Activated naive CD4-positive, alpha-beta T cell (primary cell): Measurements from ENCODE around the gene RUVBL2.
A peak's percentile ranks its signal among the peaks of the same experiment; 100 is the strongest.

Experiments
- DNase-seq, 4 experiments: peaks; one replicate each; lab custom pipeline; 2025; lab: John Stamatoyannopoulos, UW

The RUVBL2 gene

DNA sequence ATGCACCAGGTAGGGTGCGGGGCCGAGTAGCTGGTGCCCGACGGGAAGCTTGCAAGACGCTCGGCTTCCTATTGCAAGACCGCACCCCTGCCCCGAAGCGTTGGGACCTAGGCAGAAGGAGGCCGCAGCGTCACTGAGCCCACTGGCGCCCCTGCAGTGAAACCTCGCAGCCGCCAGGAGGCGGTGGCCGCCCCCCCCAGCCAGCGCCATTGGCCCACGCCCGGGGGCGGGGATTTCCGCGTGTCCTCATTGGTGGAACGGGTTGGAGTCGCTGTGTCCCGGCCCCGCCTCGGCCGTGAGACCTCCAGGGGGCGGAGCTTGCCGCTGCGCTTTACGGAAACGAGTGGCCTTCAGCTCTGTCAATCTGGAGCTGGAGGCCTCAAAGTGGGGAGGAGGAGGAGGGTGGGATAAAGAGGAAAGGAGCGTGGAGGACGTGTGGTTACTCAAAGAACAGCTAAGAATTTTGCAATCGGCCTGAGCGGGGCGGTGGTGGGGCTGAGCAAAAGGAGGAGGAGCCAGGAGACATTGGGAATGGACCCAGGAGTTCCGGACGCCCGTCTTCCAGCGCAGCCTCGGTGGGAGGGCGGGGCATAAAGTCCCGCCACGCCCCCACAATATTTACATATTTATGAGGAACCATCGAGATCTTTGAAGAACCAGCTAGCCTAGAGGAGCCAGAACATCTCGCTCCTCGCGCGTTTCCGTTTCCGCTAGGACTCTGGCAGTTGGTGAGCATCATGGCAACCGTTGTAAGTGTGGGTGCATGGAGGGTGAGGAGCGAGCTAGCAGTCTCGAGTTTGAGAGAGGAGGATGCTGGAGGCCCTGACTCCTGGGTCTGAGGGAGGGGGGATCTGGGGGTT lies at the start of gene RUVBL2, which contains the start of gene GYS1:
Gene RUVBL2 (plus strand): TSS at position 713 of the 860 bp plus-strand sequence. CDS start 25 bp downstream, at position 738.
Gene GYS1 (minus strand): TSS at position 135 of the 860 bp plus-strand sequence. CDS start 197 bp downstream, outside the sequence.
- DNase-seq, result peak; percentile 96 to 99 (median 98)

DNA sequence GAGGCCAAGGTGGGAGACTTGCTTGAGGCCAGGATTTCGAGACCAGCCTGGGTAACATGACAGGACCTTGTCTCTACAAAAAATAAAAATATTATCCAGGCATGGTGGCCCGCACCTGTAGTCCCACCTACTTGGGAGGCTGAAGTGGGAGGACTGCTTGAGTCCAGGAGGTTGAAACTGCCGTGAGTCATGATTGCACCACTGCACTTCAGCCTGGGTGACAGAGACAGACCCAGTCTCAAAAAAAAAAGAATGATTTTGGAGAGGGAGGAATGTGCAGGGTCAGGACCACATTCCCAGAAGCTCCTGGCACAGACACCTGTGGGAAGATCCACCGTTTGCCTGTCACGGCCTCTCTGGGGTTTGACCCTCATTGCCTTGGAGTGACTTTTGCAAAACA lies 48.3 kb upstream of the RUVBL2 start:
- no peak for DNase-seq

DNA sequence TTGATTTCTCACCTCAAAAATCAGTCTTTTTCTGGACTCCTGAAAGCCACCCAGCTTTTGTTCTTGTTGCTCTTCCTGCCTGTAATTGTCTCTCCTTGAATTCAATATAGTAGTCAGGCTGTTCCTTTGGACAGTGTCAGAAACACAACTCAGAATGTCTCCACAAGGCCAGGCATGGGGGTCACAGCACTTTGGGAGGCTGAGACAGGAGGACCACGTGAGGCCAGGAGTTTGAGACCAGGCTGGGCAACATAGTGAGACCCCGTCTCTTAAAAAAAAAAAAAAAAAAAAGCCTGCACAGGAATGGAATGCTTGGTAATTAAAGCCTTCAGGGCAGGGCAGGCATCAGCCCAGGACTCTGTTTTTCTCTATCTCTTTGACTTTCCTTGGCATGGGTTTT lies 47.9 kb upstream of the RUVBL2 start:
- no peak for DNase-seq

DNA sequence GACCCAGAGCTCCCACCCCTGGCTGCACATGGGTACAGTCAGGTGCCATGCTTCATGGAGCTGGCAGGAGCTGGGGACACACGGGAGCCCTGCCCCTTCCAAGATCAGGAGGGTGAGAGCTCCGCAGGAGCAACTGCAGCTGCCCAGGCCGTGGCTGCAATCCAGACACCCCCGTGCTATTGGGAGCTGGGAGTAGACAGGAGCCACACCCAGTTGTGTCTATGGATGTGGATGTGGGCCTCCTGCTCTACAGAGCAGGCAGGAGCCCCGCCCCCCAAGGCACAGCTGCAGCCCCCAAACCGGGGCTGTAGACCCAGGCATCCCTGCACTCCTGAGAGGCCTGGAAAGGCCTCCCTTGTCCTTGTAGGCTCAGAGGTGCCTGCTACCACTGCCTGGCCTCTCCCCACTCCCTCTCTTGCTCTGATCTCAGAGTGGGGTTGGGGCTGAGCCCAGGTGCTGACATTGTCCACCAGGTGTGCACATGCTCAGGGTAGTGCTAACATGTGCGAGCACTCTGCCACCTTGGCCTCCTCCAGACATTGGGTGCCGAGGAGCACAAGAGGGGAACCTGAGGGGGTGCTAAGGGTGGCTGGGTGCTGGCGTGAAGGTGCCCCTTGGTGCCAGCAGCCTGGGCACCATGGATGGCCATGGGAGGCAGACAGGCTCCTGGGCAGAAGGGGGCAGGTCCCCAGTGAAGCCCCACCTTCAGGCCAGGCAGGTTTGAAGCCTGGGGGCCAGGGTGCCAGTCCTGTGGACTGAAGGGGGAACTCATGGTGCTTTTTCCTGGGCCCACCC lies 47.0 kb upstream of the RUVBL2 start:
- no peak for DNase-seq

DNA sequence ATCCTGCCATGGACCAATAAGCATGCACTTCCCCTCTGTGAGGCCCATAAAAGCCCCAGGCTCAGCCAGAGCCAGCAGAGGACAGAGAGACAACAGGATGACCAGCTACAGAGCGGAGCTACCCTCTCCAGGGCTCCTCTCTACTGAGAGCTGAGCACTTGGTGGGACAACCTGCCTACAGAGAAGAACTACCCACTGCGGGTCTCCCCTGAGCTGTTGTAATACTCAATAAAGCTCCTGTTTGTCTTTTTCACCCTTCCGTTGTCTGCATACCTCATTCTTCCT lies 46.5 kb upstream of the RUVBL2 start:
- DNase-seq, result no peak

DNA sequence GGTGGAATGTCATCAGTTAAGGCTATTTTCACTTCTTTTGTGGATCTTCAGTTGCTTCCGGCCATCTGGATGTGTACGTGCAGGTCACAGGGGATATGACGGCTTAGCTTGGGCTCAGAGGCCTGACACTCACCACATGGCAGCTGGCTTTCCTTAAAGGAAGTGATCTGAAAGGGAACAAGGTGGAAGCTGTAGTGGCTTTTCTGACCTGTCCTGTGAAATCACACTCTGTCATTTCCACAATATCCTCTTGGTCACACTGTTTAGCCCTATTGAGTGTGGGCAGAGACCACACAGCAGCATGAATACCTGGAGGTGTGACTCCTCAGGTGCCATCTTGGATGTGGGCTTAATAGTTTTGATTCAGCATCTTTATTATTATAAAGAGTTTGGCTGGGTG lies 43.5 kb upstream of the RUVBL2 start:
- DNase-seq, result no peak

DNA sequence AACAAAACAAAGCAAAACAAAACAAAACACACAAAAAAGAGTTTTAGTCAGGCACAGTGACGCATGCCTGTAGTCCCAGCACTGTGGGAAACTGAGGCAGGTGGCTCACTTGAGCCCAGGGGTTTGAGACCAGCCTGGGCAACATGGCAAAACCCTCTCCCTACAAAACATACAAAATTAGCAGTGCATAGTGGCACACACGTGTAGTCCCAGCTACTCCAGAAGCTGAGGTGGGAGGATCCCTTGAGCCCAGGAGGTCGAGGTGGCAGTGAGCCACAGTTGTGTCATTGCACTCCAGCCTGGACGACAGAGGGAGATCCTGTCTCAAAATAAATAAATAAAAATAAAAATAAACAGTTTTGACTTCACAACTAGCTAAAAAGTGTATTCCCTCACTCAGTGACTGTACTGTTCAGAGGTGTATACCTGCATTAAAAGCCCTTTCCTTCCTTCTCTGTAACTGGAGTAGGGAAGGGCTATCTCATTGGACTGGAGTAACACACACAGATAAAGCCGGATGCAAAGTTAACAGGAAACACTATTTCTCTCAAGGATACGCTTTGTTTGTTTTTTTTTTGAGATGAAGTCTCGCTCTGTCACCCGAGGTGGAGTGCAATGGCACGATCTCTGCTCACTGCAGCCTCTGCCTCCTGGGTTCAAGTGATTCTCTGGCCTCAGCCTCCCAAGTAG lies 42.7 kb upstream of the RUVBL2 start:
- no peak for DNase-seq

DNA sequence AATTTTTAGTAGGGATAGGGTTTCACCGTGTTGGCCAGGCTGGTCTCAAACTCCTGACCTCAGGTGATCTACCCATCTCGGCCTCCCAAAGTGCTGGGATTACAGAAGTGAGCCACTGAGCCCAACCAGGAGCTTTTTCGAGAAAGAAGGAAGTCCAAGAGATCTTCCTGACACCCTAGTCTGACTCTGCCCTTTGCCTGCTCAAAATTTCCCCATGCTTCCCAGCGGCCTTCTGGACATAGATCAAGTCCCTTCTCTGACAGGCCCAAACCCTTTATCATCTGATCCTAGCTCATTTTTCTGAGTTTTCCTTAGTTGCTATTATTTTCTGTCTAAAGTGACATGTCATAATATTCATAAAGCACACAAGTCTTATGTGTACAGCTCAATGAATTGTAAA lies 40.5 kb upstream of the RUVBL2 start:
- no peak for DNase-seq

DNA sequence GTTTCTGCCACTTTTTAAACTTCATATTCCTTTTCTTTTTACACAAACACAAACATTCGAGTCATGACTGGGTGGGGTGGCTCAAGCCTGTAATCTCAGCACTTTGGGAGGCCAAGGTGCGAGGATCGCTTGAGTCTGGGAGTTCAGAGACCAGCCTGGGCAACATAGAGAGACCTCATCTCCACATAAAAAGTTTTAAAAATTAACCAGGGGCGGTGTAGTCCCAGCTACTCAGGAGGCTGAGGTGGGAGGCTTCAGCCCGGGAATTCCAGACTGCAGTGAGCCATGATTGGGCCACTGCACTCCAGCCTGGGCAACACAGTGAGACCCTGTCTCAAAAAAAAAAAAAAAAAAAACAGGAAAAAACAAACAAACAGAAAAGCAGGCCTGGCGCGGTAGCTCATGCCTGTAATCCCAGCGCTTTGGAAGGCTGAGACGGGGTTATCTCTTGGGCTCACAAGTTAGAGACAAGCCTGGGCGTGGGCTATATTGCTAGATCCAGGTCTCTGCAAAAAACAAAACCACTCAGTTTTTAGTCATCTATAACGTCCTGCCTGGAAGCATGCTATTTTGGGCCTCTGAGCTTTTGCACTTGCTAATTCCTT lies 39.6 kb upstream of the RUVBL2 start:
- no peak for DNase-seq

DNA sequence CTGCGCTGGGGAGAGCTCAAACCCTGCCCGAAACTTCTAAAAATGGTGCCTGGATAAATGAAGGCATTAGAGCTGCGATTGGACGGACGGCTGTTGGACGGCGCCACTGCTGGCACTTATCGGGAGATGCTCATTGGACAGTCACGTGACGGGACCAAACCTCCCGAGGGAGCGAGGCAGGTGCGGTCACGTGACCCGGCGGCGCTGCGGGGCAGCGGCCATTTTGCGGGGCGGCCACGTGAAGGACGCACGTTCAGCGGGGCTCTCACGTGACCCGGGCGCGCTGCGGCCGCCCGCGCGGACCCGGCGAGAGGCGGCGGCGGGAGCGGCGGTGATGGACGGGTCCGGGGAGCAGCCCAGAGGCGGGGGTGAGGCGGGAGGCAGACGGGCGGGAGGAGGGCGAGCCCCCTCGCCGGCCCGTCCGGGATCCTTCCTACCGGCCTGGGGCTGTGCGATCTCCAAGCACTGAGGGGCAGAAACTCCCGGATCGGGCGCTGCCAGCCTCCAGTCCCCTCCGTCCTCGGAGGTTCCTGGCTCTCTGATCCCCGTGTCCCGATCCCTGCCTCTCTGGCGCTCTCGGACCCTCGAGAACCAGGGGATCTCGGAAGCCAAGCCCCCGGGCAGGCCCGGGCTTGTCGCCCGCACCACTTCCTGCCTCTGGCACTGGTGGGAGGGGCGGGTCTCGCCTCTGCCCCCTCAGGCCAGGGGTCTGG lies 38.9 kb upstream of the RUVBL2 start, which contains the start of gene BAX:
Gene BAX (plus strand): TSS at position 281 of the 713 bp plus-strand sequence. CDS start 54 bp downstream, at position 335.
- peak; percentile 67 to 83 (median 78) for DNase-seq

DNA sequence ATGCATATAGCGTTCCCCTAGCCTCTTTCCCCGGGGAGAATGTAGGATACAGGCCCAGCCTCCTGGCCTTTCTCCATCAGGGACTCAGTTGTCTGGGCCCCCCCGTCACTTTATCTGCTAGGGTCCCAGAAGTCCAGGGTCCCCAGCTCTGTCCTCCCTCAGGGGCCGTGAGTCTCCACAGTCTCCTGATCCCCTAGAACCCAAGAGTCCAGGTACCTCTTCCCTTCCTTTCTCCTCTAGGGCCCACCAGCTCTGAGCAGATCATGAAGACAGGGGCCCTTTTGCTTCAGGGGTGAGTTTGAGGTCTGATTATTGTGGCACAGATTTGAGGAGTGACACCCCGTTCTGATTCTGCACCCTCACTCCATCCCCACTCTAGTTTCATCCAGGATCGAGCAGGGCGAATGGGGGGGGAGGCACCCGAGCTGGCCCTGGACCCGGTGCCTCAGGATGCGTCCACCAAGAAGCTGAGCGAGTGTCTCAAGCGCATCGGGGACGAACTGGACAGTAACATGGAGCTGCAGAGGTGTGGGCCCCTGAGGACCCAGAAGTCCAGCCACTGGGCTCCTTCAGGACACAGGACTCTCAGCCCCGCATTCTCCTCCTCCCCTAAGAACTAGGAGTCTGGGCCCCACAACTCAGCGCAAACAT lies 38.3 kb upstream of the RUVBL2 start:
- DNase-seq, result no peak

DNA sequence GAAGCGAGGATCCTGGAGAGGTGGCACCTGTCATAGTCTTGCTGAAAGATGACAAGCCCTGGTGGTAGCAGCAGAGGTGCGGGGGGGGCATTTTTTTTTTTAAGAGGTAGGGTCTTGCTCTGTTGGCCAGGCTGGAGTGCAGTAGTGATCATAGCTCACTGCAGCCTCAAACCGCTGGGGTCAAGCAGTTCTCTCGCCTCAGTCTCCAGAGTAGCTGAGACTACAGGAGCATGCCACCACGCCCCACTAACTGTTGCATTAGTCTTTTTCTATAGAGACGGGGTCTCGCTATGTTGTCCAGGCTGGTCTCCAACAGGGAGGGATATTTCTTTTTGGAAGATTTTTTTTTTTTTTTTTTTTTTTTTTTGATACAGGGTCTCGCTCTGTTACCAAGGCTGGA lies 35.7 kb upstream of the RUVBL2 start:
- no peak for DNase-seq

DNA sequence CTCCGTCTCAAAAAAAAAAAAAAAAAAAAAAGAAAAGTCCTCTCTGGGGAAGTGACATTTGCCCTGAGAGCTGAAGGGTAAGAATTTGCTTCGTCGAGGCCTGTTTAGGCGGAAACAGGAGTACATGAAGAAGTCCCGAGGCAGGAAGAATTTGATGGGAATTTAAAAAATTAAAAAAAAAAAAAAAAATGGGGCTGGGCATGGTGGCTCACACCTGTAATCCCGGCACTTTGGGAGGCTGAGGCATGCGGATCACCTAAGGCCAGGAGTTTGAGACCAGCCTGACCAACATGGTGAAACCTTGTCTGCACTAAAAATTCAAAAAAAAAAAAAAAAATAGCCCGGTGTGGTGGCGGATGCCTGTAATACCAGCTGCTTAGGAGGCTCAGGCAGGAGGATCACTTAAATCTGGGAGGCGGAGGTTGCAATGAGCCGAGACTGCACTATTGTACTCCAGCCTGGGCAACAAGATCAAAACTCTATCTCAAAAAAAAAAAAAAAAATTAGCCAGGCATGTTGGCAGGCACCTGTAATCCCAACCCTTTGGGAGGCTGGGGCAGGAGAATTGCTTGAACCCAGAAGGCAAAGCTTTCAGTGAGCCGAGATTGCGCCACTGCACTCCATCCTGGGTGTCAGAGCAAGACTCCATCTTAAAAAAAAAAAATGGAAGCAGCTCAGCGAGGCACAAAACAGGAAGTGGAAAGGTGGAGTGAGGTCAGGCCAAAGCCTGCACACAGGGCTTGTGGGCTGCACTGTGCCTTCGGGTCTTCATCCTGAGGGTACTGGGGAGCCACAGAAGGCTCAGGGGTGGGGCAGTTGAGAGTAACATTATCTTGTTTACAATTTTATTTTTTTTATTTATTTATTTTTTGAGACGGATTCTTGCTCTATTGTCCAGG lies 34.1 kb upstream of the RUVBL2 start:
- no peak for DNase-seq

DNA sequence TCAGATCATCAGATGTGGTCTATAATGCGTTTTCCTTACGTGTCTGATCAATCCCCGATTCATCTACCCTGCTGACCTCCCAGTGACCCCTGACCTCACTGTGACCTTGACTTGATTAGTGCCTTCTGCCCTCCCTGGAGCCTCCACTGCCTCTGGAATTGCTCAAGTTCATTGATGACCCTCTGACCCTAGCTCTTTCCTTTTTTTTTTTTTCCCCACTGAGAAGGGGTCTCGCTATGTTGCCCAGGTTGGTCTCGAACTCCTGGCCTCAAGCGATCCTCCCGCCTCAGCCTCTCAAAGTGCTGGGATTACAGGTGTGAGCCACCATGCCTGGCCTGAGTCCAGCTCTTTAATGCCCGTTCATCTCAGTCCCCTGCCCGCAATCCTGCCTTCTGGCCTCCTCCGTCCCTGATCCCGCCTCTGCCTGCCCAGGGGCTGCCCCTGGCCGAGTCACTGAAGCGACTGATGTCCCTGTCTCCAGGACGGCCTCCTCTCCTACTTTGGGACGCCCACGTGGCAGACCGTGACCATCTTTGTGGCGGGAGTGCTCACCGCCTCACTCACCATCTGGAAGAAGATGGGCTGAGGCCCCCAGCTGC lies 32.5 kb upstream of the RUVBL2 start:
- DNase-seq, result no peak

DNA sequence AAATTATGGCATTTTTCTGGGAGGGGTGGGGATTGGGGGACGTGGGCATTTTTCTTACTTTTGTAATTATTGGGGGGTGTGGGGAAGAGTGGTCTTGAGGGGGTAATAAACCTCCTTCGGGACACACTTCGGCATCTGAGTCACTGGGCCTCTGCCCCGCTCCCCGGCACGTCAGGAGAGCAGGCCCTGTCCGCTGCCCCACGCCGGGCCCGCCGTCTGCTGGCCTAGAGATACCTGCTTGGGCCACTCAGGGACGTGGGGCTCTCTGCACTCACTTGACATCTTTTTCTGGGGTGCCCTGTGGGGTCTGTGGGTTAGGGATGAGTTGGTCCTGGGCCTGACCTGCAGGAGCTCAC lies 32.0 kb upstream of the RUVBL2 start:
- no peak for DNase-seq

DNA sequence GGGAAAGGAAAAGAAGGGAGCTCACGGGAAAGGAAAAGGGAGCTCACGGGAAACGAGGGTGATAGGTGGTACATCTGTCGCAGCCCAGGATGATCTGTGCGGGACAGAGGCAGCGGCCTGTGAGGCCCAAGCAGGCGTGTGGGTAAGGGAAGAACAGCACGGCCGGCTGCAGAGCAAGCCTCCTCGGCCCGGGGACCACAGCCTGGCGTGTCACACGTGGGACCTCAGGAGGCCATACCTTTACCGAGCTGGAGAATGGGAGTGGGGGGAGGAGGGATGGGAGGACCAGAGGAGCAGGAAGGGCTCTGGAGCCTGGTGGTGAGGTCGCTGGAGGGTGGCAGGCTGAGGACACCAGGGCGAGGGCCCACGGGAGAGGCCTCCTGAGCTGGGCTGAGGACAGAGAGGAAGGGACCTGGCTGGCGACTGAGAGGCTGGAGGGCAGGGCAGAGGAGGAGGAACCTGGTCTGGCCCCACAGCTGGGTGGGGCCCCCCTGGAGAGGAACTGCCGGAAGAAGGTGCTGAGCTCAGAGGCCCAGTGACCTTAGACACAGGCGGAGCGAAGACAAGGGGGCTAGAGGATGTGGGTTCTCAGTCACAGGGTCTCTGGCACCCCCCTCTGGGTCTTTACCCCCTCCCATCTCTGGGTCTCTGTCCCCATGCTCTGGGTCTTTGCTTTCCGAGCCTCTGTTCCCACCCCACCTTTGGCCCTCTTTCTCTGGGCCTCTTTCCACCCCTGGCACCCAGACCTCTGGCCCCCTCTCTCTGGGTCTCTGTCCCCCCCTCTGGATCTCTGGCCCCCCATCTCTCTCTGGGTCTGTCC lies 31.4 kb upstream of the RUVBL2 start:
- peak in 1 of 4 experiments; percentile 25 for DNase-seq

DNA sequence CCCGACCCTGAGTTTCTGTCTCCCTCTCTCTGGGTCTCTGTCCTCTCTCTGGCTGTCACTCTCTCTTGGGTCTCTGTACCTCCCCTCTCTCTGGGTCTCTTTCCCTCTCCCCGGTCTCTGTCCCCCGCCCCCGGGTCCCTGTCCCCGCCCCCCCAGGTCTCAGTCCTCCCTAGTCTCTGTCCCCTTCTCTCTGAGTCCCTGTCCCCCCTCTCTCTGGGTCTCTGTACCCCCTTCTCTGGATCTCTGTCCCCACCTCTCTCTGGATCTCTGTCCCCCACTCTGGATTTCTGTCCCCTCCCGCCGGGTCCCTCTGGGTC lies 30.9 kb upstream of the RUVBL2 start:
- no peak for DNase-seq

DNA sequence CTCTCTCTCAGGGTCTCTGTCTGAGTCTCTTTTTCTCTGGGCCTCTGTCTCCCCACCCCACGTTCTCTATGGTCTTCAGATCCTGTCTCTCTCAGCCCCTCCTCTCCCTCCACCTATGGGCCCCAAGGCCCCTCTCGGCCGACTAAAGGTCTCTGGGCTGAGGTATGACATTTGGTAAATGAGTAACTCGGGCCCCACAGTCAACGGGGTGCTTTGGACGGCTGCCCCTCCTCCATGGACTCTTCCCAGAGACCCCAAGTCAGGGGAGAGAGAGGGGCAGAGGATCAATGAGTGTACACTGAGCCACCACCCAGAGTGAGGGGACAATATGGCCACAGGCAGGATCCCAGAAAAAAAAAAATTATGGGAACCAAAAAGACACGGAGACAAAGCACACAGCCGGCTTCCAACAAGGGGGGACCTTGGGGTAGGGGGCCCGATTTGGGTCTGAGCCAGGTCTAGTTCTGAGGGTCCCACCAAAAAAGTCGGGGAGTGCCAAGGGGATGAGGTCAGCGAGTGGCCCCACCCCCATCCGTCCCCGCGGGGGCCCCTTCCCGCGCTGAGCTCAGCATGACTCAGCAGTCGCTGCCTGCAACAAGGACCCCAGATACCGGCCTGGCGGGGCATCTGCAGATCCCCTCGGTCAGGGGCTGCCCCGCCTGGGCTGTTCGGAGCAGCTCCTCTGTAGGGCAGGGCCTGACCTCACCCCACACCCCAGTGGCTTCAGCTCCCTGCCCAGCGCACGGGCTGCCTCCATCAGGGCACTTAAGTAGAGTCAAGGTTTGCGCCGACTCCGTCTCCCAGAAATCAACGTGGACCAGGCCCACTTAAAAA lies 30.1 kb upstream of the RUVBL2 start:
- DNase-seq, result peak in 3 of 4 experiments; percentile 26 to 32 (median 27)
